ENCODE measurements around the gene TMEM147. TPM values are rescaled to one million over a fixed set of nuclear protein-coding genes. Genes with fewer than 3 reads are reported as not detected.

The TMEM147 gene
- total and polyA plus RNA-seq, 10 of the 15 experiments (the other 5 are each of a cell fraction or from before 2014, with no cell fraction given): 53.4 to 145 (median 79.3) TPM

GRCh38 chr19:35569281-35569781 lies 23.9 kb downstream of the TMEM147 start:
- SMC1A ChIA-PET (ENCODE audit: uncharacterized antibody, unreplicated experiment): no interaction called here
- DNase-seq (ENCODE audit: low read depth, low spot score) (no peak), FAIRE-seq (no peak), ATAC-seq (no peak)
- H3K27me3 ChIP-seq (replicated peaks in 1 of 2; ENCODE audit: control insufficient read depth in 2 of 2, insufficient read depth in 2 of 2, low read length in 1 of 2): peaks cover 2 to 4% of the 10 kb centered on the region in 2 experiments; a peak in 1 of 4 replicates
- BruUV-seq (replicated peaks): no TSS peak
- no peak overlapping the region for H3K4me3 ChIP-seq
- RAD21 ChIA-PET (ENCODE audit: unreplicated experiment): no interaction called here
- WGBS (ENCODE audit: insufficient coverage, insufficient replicate concordance, low lambda C conversion rate, missing lambda C conversion rate): 7% methylated on average over 5 of the region's 5 CpGs
- H3K4me2 ChIP-seq (ENCODE audit: control insufficient read depth, insufficient read depth): no peak overlapping the region
- H3K79me2 ChIP-seq (ENCODE audit: control insufficient read depth, insufficient read depth, low read length): no peaks in the 10 kb centered on the region
- H3K36me3 ChIP-seq (ENCODE audit: control insufficient read depth in 2 of 2, insufficient read depth in 2 of 2, low read length in 1 of 2): no peaks in the 10 kb centered on the region
- H3K27ac ChIP-seq (ENCODE audit: control insufficient read depth, insufficient read depth): no peak overlapping the region
- TF ChIP-seq ZBED1 (IDR thresholded peaks at IDR 0.05; ENCODE audit: borderline replicate concordance) (no peak), ZNF687 (IDR thresholded peaks at IDR 0.05) (no peak), RB1 (IDR thresholded peaks at IDR 0.05; ENCODE audit: borderline replicate concordance) (no peak), EP300 (IDR thresholded peaks at IDR 0.05; ENCODE audit: borderline replicate concordance in 1 of 2, control insufficient read depth in 1 of 2, low read depth in 2 of 2, low read length in 2 of 2) (no peak), KDM1A (IDR thresholded peaks at IDR 0.05; ENCODE audit: borderline replicate concordance) (no peak), TAF1 (IDR thresholded peaks at IDR 0.05; ENCODE audit: borderline replicate concordance, low read depth, low read length) (no peak), ATF7 (IDR thresholded peaks at IDR 0.05; ENCODE audit: low read depth) (no peak), HCFC1 (IDR thresholded peaks at IDR 0.05; ENCODE audit: low read length) (no peak), SRF (IDR thresholded peaks at IDR 0.05; ENCODE audit: low read depth in 2 of 2, low read length in 2 of 2) (no peak), CHD1 (IDR thresholded peaks at IDR 0.05; ENCODE audit: low read depth, low read length) (no peak), ZZZ3 (IDR thresholded peaks at IDR 0.05; ENCODE audit: control insufficient read depth, insufficient read length, low read depth) (no peak), SMC3 (IDR thresholded peaks at IDR 0.05; ENCODE audit: borderline replicate concordance, low read length) (no peak), TCF3 (IDR thresholded peaks at IDR 0.05; ENCODE audit: borderline replicate concordance, insufficient read depth, low read depth, low read length) (no peak), NFIC (IDR thresholded peaks at IDR 0.05; ENCODE audit: low read depth, low read length) (no peak), NFYB (IDR thresholded peaks at IDR 0.05; ENCODE audit: insufficient read depth, low read depth, low read length) (no peak), E2F4 (IDR thresholded peaks at IDR 0.05; ENCODE audit: low read depth, low read length) (no peak)
- TF ChIP-seq, protein P1, sequence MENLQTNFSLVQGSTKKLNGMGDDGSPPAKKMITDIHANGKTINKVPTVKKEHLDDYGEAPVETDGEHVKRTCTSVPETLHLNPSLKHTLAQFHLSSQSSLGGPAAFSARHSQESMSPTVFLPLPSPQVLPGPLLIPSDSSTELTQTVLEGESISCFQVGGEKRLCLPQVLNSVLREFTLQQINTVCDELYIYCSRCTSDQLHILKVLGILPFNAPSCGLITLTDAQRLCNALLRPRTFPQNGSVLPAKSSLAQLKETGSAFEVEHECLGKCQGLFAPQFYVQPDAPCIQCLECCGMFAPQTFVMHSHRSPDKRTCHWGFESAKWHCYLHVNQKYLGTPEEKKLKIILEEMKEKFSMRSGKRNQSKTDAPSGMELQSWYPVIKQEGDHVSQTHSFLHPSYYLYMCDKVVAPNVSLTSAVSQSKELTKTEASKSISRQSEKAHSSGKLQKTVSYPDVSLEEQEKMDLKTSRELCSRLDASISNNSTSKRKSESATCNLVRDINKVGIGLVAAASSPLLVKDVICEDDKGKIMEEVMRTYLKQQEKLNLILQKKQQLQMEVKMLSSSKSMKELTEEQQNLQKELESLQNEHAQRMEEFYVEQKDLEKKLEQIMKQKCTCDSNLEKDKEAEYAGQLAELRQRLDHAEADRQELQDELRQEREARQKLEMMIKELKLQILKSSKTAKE (IDR thresholded peaks at IDR 0.05; ENCODE audit: low read depth, poor library complexity, severe bottlenecking): no peak
- CTCF ChIA-PET: interaction anchor here (1.1 kb wide), 1 partner anchor 23 kb away, joined by 4 read pairs; no protein-coding TSS in a partner anchor
- H3K9ac ChIP-seq (ENCODE audit: control insufficient read depth, insufficient read depth, low read length): no peak overlapping the region
- no peak overlapping the region for H2AFZ ChIP-seq (ENCODE audit: control insufficient read depth, low read depth, low read length)
- H3K9me3 ChIP-seq (replicated peaks; ENCODE audit: control insufficient read depth, insufficient read depth, low read length): no peaks in the 10 kb centered on the region; the same call in 2 of the 3 replicates
- in situ Hi-C loops (cut with MboI): no loop called here
- POLR2A ChIA-PET: no interaction called here
- H3K4me1 ChIP-seq (ENCODE audit: control insufficient read depth, insufficient read depth, low read length): no peaks in the 10 kb centered on the region
- no peaks in the 10 kb centered on the region for H4K20me1 ChIP-seq (ENCODE audit: control insufficient read depth, insufficient read depth)
- intact Hi-C loops (cut with micrococcal nuclease; ENCODE audit: unreplicated experiment): no loop called here

Data from GM12878 (cell line).